ENCODE results near the gene ZNF106. TPM values are rescaled to one million over a fixed set of nuclear protein-coding genes. Genes with fewer than 3 reads are reported as not detected.

Gene ZNF106
- total RNA-seq, 1 experiment from 2014 or later: 102 TPM

DNA sequence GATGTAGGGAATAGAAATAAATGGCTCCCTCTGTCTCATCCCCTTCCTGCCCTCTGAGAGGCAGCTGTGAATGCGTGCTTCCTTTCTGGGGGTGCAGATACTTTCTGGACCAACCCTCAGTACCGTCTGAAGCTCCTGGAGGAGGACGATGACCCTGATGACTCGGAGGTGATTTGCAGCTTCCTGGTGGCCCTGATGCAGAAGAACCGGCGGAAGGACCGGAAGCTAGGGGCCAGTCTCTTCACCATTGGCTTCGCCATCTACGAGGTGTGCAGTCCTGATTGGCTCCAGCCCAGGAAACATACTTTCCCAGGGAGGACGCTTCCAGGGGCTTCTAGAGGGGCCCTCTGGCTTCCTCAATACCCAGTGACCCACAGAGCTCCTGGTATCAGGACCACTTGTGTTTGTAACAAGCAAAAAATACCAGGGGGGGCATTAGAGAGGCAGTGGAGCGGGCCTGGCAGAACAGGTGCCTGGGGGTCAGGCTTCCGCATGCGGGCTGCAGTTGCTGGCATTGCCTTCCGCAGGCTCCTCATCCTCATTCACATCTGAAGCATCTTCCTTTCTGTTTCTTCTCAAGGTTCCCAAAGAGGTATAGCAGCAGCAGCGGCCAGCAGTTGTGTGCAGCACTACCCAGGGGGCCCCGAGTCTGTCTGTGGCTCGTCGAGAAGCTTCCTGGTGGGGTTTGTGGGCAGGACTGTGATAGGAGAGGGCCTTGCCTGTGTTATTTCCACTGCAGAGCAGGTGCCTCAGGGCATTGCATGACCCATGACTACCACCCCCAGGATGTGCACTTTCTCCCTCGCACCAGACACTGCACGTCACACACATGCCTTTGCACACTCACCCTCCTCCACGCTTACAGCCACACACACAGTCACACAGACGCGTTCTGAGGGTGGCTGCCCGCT lies 89.1 kb downstream of the ZNF106 start:
- CTCF ChIA-PET: no interaction called here
- DNase-seq (ENCODE audit: low spot score): no peak

DNA sequence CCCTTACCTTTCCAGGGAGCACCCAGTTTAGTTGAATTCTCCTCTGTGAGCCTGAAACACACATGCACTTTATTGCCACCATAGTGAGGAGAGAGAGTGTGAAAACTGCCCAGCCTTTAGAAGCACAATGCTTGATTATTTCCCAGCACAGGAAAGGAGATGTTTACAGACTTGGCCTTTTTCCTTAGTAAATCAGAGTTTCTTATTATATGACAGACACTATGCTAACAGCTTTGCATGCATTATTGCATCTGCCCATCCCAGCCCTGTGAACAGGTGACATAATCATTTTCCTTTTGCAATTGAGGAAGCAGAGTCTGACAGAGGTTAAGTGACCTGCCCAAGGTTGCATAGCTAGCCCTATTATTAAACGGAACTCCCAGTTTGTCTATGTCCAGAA lies 95.1 kb downstream of the ZNF106 start:
- no TSS peak for BruUV-seq (replicated peaks)
- CTCF ChIA-PET: no interaction called here
- Histone ChIP-seq H3K27me3 (replicated peaks; ENCODE audit: insufficient read depth, low read depth, low read length, poor library complexity) (no peaks in the 10 kb centered on the region), H3K4me3 (ENCODE audit: low read depth, low read length, poor library complexity, severe bottlenecking) (no peak overlapping the region), H3K36me3 (ENCODE audit: insufficient read depth, low read length, poor library complexity, severe bottlenecking) (no peaks in the 10 kb centered on the region), H3K4me1 (ENCODE audit: insufficient read depth, low read length, poor library complexity, severe bottlenecking) (no peaks in the 10 kb centered on the region), H3K27ac (ENCODE audit: low read depth, low read length, poor library complexity, severe bottlenecking) (no peak overlapping the region), H3K9me3 (ENCODE audit: low read depth, low read length, poor library complexity, severe bottlenecking) (no peaks in the 10 kb centered on the region)
- intact Hi-C loops (cut with micrococcal nuclease; ENCODE audit: unreplicated experiment): no loop called here
- no peak for DNase-seq (ENCODE audit: low spot score)
- no peak for TF ChIP-seq EZH2 (IDR thresholded peaks at IDR 0.05; ENCODE audit: borderline replicate concordance, low read depth, low read length, poor library complexity, severe bottlenecking)
- TF ChIP-seq, protein P1, sequence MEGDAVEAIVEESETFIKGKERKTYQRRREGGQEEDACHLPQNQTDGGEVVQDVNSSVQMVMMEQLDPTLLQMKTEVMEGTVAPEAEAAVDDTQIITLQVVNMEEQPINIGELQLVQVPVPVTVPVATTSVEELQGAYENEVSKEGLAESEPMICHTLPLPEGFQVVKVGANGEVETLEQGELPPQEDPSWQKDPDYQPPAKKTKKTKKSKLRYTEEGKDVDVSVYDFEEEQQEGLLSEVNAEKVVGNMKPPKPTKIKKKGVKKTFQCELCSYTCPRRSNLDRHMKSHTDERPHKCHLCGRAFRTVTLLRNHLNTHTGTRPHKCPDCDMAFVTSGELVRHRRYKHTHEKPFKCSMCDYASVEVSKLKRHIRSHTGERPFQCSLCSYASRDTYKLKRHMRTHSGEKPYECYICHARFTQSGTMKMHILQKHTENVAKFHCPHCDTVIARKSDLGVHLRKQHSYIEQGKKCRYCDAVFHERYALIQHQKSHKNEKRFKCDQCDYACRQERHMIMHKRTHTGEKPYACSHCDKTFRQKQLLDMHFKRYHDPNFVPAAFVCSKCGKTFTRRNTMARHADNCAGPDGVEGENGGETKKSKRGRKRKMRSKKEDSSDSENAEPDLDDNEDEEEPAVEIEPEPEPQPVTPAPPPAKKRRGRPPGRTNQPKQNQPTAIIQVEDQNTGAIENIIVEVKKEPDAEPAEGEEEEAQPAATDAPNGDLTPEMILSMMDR (conservative IDR thresholded peaks at IDR 0.05; ENCODE audit: low read depth, low read length): no peak
- POLR2A ChIA-PET (ENCODE audit: low non-redundant PET): no interaction called here

More for the DNA sequence above, 89.1 kb downstream of the ZNF106 start:
- Histone ChIP-seq H3K4me1 (ENCODE audit: insufficient read depth, low read length, poor library complexity, severe bottlenecking) (no peaks in the 10 kb centered on the region), H3K36me3 (ENCODE audit: insufficient read depth, low read length, poor library complexity, severe bottlenecking) (no peaks in the 10 kb centered on the region), H3K27ac (ENCODE audit: low read depth, low read length, poor library complexity, severe bottlenecking) (no peak overlapping the region), H3K4me3 (ENCODE audit: low read depth, low read length, poor library complexity, severe bottlenecking) (no peak overlapping the region), H3K9me3 (ENCODE audit: low read depth, low read length, poor library complexity, severe bottlenecking) (no peaks in the 10 kb centered on the region), H3K27me3 (replicated peaks; ENCODE audit: insufficient read depth, low read depth, low read length, poor library complexity) (no peaks in the 10 kb centered on the region)
- no TSS peak for BruUV-seq (replicated peaks)
- POLR2A ChIA-PET (ENCODE audit: low non-redundant PET): no interaction called here
- intact Hi-C loops (cut with micrococcal nuclease; ENCODE audit: unreplicated experiment): no loop called here
- no peak for TF ChIP-seq EZH2 (IDR thresholded peaks at IDR 0.05; ENCODE audit: borderline replicate concordance, low read depth, low read length, poor library complexity, severe bottlenecking)
- TF ChIP-seq, protein P1 (conservative IDR thresholded peaks at IDR 0.05; ENCODE audit: low read depth, low read length): no peak

DNA sequence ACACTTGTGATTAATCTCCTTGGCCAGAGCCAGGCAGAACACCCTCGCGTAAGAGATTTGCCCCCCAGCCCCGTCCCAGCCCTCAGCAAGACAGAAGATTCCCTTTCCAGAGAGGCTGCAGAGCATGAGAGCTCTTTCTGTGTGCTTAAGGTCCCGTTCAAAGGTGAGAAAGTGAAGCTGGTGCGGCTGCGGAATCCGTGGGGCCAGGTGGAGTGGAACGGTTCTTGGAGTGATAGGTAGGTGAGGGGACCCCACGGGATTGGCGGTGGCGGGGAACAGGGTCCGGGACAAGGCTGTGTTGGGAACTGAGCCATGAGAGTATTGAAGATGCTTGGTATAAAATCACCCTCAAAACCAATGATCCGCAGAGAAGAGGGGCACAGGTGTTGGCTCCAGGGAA lies 96.8 kb downstream of the ZNF106 start:
- intact Hi-C loops (cut with micrococcal nuclease; ENCODE audit: unreplicated experiment): no loop called here

More for the DNA sequence above, 96.8 kb downstream of the ZNF106 start:
- TF ChIP-seq, protein P1 (conservative IDR thresholded peaks at IDR 0.05; ENCODE audit: low read depth, low read length): no peak
- no peaks in the 10 kb centered on the region for H3K4me1 ChIP-seq (ENCODE audit: insufficient read depth, low read length, poor library complexity, severe bottlenecking)
- no peak overlapping the region for H3K4me3 ChIP-seq (ENCODE audit: low read depth, low read length, poor library complexity, severe bottlenecking)
- ChIA-PET POLR2A (ENCODE audit: low non-redundant PET) (interaction anchor here (0.6 kb wide), 1 partner anchor 196 kb away, joined by 3 read pairs; no protein-coding TSS in a partner anchor), CTCF (no interaction called here)
- no peak overlapping the region for H3K27ac ChIP-seq (ENCODE audit: low read depth, low read length, poor library complexity, severe bottlenecking)
- H3K36me3 ChIP-seq (ENCODE audit: insufficient read depth, low read length, poor library complexity, severe bottlenecking): no peaks in the 10 kb centered on the region
- no peak for DNase-seq (ENCODE audit: low spot score)
- BruUV-seq (replicated peaks): no TSS peak
- no peaks in the 10 kb centered on the region for H3K27me3 ChIP-seq (replicated peaks; ENCODE audit: insufficient read depth, low read depth, low read length, poor library complexity)
- no peaks in the 10 kb centered on the region for H3K9me3 ChIP-seq (ENCODE audit: low read depth, low read length, poor library complexity, severe bottlenecking)
